Adipocyte (in vitro differentiated cells): ENCODE data around the gene LDB3.
"Not testable (repeated sequence)": the region's sequence is repeated elsewhere in the genome, so short reads cannot be mapped to it uniquely, and the experiment has no call there.

Experiments used
- DNase-seq: peaks from one replicate; pipeline ENCODE4 v3.0.0-alpha.2; 2015; ENCODE audit warnings: low read depth
- H3K27me3 ChIP-seq: replicated peaks from 2 replicates; pipeline ENCODE4 v1.7.0; 2013; ENCODE audit warnings: mild to moderate bottlenecking, low read length, moderate library complexity; ENCODE audit not compliant: control insufficient read depth, insufficient read depth
- H3K36me3 ChIP-seq: 2 replicates; pipeline ENCODE4 v1.7.0; 2013; ENCODE audit warnings: low read length, mild to moderate bottlenecking, moderate library complexity; ENCODE audit not compliant: control insufficient read depth, insufficient read depth, severe bottlenecking
- H3K4me1 ChIP-seq: 2 replicates; pipeline ENCODE4 v1.7.0; 2013; ENCODE audit warnings: mild to moderate bottlenecking, low read length, moderate library complexity; ENCODE audit not compliant: control insufficient read depth, insufficient read depth
- H3K4me3 ChIP-seq: 2 replicates; pipeline ENCODE4 v1.7.0; 2013; ENCODE audit warnings: mild to moderate bottlenecking, low read length, moderate library complexity
- H3K9ac ChIP-seq: 2 replicates; pipeline ENCODE4 v1.7.0; 2013; ENCODE audit warnings: mild to moderate bottlenecking, low read length, moderate library complexity
- H3K9me3 ChIP-seq: 2 replicates; pipeline ENCODE4 v1.7.0; 2013; ENCODE audit warnings: mild to moderate bottlenecking, low read length, moderate library complexity; ENCODE audit not compliant: control insufficient read depth

Gene LDB3

DNA sequence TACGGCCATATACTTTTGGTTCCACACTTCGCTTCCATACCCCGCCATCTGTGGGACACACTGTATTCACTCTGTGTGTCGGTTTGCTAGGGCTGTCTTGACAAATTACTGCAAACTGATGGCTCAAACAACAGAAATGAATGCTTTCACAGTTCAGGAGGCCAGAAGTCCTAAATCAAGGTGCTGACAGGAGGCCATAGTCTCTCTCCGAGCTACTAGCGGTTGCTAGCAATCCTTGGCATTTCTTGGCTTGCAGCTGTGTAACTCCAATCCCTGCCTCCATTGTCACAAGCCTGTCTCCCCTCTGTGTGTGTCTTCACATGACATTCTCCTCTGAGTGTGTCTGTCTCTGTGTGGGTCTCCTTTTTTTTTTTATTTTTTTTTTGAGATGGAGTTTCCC lies 59.2 kb downstream of the LDB3 start:
- Histone ChIP-seq H3K4me1 (peaks cover 31% of the 10 kb centered on the region), H3K4me3 (no peak overlapping the region), H3K36me3 (no peaks in the 10 kb centered on the region), H3K27me3 (peaks cover 3% of the 10 kb centered on the region), H3K9me3 (no peaks in the 10 kb centered on the region), H3K9ac (peak overlapping the region; percentile 23)
- DNase-seq: no peak

- H3K4me1 ChIP-seq: peaks cover 31% of the 10 kb centered on the region
- no peaks in the 10 kb centered on the region for H3K36me3 ChIP-seq
- no peaks in the 10 kb centered on the region for H3K9me3 ChIP-seq
- peaks cover 3% of the 10 kb centered on the region for H3K27me3 ChIP-seq
- peak overlapping the region; percentile 23 for H3K9ac ChIP-seq
- no peak overlapping the region for H3K4me3 ChIP-seq
- no peak for DNase-seq
These were observed 59.7 kb downstream of the LDB3 start for GRCh38 chr10:86728056-86728455.

DNA sequence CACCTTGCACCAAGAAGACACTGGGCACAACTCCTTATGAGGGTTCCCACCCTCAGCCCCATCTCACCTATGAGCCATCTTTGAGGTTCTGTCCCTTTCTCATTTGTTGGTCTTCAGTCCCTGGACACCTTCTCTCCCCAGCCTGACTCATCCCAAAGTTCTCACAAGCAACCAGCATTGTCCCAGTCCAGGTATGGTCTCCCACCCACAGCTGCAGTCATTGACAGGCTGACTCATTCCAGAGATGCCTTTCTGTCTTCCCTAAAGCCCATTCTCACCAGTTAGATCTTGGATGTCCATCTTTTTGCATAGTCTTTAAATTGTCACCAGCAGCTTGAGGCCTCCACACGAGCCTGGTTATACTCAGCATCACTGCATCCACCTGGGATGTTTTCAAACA lies 61.4 kb downstream of the LDB3 start:
- no peak for DNase-seq
- no peak overlapping the region for H3K4me3 ChIP-seq
- H3K9me3 ChIP-seq: no peaks in the 10 kb centered on the region
- no peak overlapping the region for H3K9ac ChIP-seq
- H3K27me3 ChIP-seq: no peaks in the 10 kb centered on the region
- H3K36me3 ChIP-seq: no peaks in the 10 kb centered on the region
- peaks cover 31% of the 10 kb centered on the region for H3K4me1 ChIP-seq

GRCh38 chr10:86730227-86730626 lies 61.9 kb downstream of the LDB3 start:
- H3K36me3 ChIP-seq: no peaks in the 10 kb centered on the region
- H3K4me1 ChIP-seq: peaks cover 31% of the 10 kb centered on the region
- H3K9ac ChIP-seq: no peak overlapping the region
- no peaks in the 10 kb centered on the region for H3K27me3 ChIP-seq
- H3K9me3 ChIP-seq: no peaks in the 10 kb centered on the region
- no peak for DNase-seq
- H3K4me3 ChIP-seq: no peak overlapping the region

DNA sequence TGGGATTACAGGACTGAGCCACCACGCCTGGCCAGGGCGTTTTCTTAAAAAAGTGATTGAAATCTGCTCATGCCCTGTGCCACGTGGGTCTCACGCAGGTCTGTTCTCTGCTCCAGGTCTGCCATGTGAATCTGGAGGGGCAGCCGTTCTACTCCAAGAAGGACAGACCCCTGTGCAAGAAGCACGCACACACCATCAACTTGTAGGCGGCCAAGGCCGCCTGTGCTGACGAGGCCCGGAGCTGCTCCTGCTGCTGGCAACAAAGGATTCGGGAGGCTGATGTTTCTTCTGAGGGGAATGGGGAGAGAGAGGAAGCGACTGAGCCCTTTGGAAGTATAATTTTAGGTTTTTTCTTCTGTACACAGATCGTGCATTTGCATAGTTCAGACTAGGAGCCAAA lies 64.5 kb downstream of the LDB3 start:
- H3K9ac ChIP-seq: no peak overlapping the region
- H3K4me3 ChIP-seq: no peak overlapping the region
- peaks cover 26% of the 10 kb centered on the region for H3K4me1 ChIP-seq
- DNase-seq: no peak
- H3K27me3 ChIP-seq: no peaks in the 10 kb centered on the region
- no peaks in the 10 kb centered on the region for H3K9me3 ChIP-seq
- no peaks in the 10 kb centered on the region for H3K36me3 ChIP-seq

DNA sequence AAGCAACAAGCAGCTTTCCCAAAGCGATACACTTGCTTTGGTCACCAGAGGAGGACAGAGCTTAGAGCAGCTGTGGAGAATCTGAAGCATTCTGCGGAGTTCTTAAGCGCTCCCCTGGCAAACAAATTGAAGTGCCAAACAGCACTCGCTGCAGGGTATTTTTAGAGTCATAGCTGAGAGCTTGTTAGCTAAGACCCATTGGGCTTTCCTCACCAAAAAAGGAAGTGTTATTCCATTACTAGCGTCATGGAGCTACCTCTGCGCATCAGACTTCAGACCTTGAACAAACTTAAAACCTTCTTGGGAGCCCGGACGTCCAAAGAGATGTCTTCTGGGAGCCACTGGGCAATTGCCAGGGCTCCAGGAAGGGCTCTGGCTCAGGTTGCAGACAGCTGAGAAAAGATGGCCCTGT lies 65.0 kb downstream of the LDB3 start:
- H3K4me1 ChIP-seq: peaks cover 21% of the 10 kb centered on the region
- H3K9ac ChIP-seq: no peak overlapping the region
- no peaks in the 10 kb centered on the region for H3K36me3 ChIP-seq
- H3K4me3 ChIP-seq: no peak overlapping the region
- no peak for DNase-seq
- no peaks in the 10 kb centered on the region for H3K9me3 ChIP-seq
- H3K27me3 ChIP-seq: no peaks in the 10 kb centered on the region

DNA sequence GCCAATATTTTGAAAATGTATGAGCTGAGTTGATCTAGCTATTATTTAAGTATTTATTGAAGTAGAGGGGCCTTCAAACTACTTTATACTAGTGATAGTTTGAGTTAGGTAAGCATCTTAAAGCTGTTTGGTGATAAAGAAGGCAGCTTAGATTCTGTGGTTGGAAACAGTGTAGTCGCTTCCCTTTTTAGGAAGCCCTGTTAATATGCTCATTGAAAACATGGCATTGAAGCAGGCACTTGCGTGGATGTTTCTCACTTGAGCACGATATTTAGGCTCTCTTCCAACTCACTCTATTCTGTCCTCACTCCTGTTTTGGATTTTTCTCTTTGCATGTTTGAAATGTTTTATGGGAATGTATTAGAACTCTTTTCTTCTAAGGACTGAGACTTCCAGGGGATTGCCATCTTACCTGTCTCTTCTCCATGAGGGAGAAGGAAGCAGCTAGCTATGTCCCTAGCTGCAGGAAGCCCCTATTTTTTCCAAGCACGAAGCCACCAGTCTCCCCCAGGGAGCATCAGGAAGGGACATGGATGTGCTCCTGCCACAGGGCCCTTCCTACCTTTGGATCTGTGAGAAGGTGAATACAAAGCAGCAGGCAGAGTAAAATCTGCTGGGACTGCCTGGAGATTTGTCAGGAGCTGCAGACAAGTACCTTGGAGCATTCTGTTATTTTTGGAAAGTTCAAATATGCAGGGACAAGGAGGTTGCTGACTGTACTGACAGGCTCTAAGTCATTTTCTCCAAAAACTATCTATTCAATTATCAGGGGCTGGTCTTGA lies 66.1 kb downstream of the LDB3 start:
- Histone ChIP-seq H3K27me3 (no peaks in the 10 kb centered on the region), H3K4me3 (no peak overlapping the region), H3K9me3 (no peaks in the 10 kb centered on the region), H3K36me3 (no peaks in the 10 kb centered on the region), H3K4me1 (peaks cover 13% of the 10 kb centered on the region), H3K9ac (no peak overlapping the region)
- DNase-seq: no peak

- not testable (repeated sequence) for DNase-seq, H3K9me3 ChIP-seq
These were observed 67.0 kb downstream of the LDB3 start for GRCh38 chr10:86735278-86735677.

GRCh38 chr10:86742230-86742629 lies 73.9 kb downstream of the LDB3 start:
- Histone ChIP-seq H3K4me3 (no peak overlapping the region), H3K9me3 (no peaks in the 10 kb centered on the region)
- no peak for DNase-seq

More at GRCh38 chr10:86735278-86735677, 67.0 kb downstream of the LDB3 start:
- H3K9ac ChIP-seq, H3K4me1 ChIP-seq, H3K36me3 ChIP-seq, H3K4me3 ChIP-seq, H3K27me3 ChIP-seq: not testable (repeated sequence)

GRCh38 chr10:86744067-86744725 lies 75.9 kb downstream of the LDB3 start:
- Histone ChIP-seq H3K27me3 (no peaks in the 10 kb centered on the region), H3K9ac (peak overlapping the region; percentile 57), H3K4me1 (peaks cover 33% of the 10 kb centered on the region), H3K36me3 (no peaks in the 10 kb centered on the region), H3K4me3 (peak overlapping the region; percentile 19), H3K9me3 (no peaks in the 10 kb centered on the region)
- DNase-seq: peak; percentile 26

More at GRCh38 chr10:86742230-86742629, 73.9 kb downstream of the LDB3 start:
- Histone ChIP-seq H3K27me3 (no peaks in the 10 kb centered on the region), H3K4me1 (peaks cover 25% of the 10 kb centered on the region), H3K9ac (no peak overlapping the region), H3K36me3 (no peaks in the 10 kb centered on the region)

DNA sequence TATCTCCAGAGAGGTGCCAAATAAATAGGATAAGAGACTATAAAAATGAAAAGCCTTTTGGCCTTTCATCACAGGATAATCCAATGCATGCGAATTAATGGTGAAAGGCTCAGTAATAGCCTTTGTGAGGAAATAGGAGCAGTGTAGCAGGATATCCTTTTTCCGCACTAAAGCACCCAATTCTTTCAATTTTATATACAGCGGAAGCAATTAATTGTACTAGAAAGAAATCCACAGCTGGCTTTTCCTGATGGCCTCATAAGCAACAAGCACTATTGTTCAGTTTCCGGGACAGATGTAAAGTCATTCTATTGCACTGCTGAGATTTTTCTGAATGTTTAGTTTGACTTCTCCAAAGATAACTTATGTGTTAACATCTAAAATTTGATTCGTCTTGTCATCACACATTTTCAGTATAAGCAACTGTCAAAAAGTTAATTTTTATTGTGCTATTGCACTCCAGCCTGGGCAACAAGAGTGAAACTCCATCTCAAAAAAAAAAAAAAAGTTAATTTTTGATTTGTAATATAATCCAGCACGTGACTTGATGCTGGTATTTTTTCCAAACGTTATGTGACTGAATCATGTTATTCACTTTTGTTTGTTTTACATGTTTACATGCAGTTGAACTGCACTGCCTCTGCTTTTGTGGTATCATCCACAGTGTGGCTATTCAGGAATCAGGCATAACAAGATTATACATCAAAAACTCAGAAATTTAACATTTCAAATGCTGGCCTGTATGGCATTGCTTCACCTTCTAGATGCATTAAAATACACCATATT lies 79.7 kb downstream of the LDB3 start:
- DNase-seq: peak; percentile 73
- no peak overlapping the region for H3K9ac ChIP-seq
- H3K36me3 ChIP-seq: no peaks in the 10 kb centered on the region
- H3K4me1 ChIP-seq: peaks cover 25% of the 10 kb centered on the region
- H3K27me3 ChIP-seq: no peaks in the 10 kb centered on the region
- H3K9me3 ChIP-seq: no peaks in the 10 kb centered on the region
- H3K4me3 ChIP-seq: no peak overlapping the region
